HUES48 (cell line): ENCODE measurements around the gene ZNF738.
"Not testable (repeated sequence)": the region's sequence is repeated elsewhere in the genome, so short reads cannot be mapped to it uniquely, and the experiment has no call there.

Source experiments
- H3K27ac ChIP-seq: one replicate; pipeline ENCODE4 v1.7.0; 2013; ENCODE audit warnings: low read depth, low read length, inconsistent platforms
- H3K27me3 ChIP-seq: 2 replicates; pipeline ENCODE4 v1.6.1; 2013; ENCODE audit warnings: mild to moderate bottlenecking, low read length; ENCODE audit not compliant: control insufficient read depth, insufficient read depth
- H3K36me3 ChIP-seq: 2 replicates; pipeline ENCODE4 v1.6.1; 2013; ENCODE audit warnings: low read length; ENCODE audit not compliant: control insufficient read depth, insufficient read depth
- H3K4me1 ChIP-seq: 2 replicates; pipeline ENCODE4 v1.6.1; 2013; ENCODE audit warnings: mild to moderate bottlenecking, low read length; ENCODE audit not compliant: control insufficient read depth, insufficient read depth
- H3K4me3 ChIP-seq: 2 replicates; pipeline ENCODE4 v1.5.1; 2013; ENCODE audit warnings: mild to moderate bottlenecking, low read depth, low read length
- H3K9ac ChIP-seq: 2 replicates; pipeline ENCODE4 v1.6.1; 2013; ENCODE audit warnings: mild to moderate bottlenecking, low read depth, low read length, moderate library complexity
- H3K9me3 ChIP-seq: 2 replicates; pipeline ENCODE4 v1.6.1; 2013; ENCODE audit warnings: low read length; ENCODE audit not compliant: control insufficient read depth, insufficient read depth

The ZNF738 gene

DNA sequence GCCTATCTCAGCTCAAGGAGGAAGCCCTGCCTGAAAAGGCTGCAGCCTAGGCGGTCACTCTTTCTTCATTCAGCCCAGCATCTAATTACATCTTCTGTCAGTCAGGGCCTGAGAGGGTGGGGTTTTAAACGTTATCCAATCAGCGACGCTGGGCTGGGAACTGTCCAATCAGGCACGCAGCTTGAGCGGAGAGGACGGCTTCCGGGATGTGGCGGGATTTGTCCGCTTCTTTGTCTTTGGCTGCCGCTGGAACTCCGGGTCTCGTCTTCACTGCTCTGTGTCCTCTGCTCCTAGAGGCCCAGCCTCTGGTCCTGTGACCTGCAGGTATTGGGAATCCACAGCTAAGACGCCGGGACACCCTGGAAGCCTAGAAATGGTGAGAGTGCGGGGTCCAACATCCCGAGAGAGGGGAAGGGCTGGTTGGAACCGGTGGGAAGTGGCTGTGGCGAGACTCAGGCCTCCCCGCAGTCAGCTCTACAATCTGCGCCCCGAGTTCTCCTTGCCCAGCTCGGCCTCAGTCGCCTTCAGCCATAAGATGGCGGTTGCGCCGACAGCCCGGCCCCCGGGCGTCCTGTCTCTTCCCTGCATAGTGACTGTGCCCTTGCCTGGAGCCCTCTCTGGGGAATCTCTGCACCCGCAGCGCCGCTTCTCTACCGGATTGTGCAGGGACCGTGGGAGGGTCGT, at the start of gene ZNF738:
Gene ZNF738 (plus strand): TSS at position 233 of the 684 bp plus-strand sequence. CDS start 141 bp downstream, at position 374.
- no peaks in the 10 kb centered on the region for H3K27me3 ChIP-seq
- peaks cover 34% of the 10 kb centered on the region for H3K36me3 ChIP-seq
- peak within 1 kb of the TSS; percentile 99 for H3K27ac ChIP-seq
- H3K9me3 ChIP-seq = no peaks in the 10 kb centered on the region
- H3K4me3 ChIP-seq = peak within 1 kb of the TSS; percentile 98
- H3K9ac ChIP-seq = peak within 1 kb of the TSS; percentile 99
- no peaks in the 10 kb centered on the region for H3K4me1 ChIP-seq

DNA sequence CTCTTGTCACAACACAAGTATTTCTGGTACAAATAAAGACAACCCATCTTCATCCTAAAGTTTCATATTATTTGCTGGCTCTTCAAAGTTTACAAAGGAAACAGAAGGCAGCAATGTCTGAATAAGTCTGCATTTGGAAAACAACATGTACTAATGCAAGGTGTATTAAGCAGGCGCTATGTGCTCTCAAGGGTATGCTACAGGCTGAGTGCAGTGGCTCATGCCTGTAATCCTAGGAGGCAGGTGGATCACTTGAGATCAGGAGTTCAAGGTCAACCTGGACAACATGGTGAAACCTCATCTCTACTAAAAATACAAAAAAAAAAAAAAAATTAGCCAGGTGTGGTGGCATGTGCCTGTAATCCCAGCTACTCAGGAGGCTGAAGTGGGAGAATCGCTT, 46.0 kb upstream of the ZNF738 start:
- not testable (repeated sequence) for H3K27me3 ChIP-seq, H3K4me1 ChIP-seq, H3K4me3 ChIP-seq, H3K9ac ChIP-seq, H3K9me3 ChIP-seq, H3K27ac ChIP-seq
- peaks cover 19% of the 10 kb centered on the region for H3K36me3 ChIP-seq

DNA sequence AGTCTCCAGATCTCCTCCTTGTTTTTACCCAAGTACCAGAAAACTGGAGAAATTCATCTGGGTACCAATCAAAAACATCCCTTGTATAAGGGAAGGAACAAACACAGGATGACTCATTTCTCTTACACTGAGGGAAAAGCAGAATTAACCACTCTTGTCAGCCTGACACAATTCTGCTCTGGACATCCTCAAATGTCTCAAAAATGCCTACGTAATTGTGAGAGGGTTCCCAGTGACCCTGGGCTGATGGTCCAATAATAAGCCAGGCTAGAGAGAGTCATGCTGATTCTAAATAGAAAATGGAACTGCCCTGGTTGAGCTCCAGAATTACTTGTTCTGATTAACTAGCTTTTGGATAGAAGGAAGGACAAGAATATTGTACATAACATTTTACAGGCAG, 44.1 kb upstream of the ZNF738 start:
- Histone ChIP-seq H3K4me1 (peaks cover 12% of the 10 kb centered on the region; the same call in 1 of the 2 replicates), H3K9me3 (no peaks in the 10 kb centered on the region), H3K4me3 (no peak overlapping the region), H3K9ac (no peak overlapping the region), H3K36me3 (peaks cover 8% of the 10 kb centered on the region; the same call in 1 of the 2 replicates), H3K27me3 (no peaks in the 10 kb centered on the region), H3K27ac (no peak overlapping the region)

DNA sequence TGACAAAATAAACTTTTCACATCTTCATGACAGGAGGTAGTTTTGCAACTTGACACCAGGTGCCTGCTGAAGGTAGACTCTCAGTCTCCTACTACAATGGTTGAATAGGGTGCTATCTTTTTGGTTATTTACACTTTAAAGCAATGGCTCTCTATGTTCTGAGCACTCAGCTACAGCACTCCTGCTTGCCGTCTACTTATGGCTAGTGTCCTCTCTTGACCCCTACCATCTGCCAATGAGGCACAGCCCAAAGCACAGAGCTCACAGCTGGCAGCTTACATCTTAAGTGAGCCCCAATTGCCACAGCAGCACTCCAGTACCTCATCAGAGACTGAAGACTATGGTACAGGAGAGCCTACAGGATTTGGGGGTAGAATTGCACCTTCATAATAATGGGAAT, 41.0 kb upstream of the ZNF738 start:
- Histone ChIP-seq H3K4me1 (peaks cover 12% of the 10 kb centered on the region; the same call in 1 of the 2 replicates), H3K36me3 (no peaks in the 10 kb centered on the region), H3K27ac (no peak overlapping the region), H3K4me3 (no peak overlapping the region), H3K9ac (no peak overlapping the region), H3K9me3 (no peaks in the 10 kb centered on the region), H3K27me3 (no peaks in the 10 kb centered on the region)

DNA sequence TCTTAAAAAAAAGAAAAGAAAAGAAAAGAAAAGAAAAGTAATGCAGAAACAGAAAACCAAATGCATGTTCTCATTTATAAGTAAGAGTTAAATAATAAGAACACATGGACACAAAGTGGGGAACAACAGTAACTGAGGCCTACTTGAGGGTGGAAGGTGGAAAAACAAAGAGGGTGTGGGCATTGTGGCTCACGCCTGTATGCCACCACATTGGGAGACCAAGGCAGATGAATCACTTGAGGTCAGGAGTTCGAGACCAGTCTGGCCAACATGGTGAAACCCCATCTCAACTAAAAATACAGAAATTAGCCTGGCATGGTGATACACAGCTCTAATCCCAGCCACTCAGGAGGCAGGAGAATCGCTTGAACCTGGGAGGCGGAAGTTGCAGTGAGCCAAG, 37.7 kb upstream of the ZNF738 start:
- Histone ChIP-seq H3K36me3 (peaks cover 4% of the 10 kb centered on the region), H3K27me3 (no peaks in the 10 kb centered on the region), H3K9me3 (peaks cover 3% of the 10 kb centered on the region), H3K9ac (no peak overlapping the region), H3K27ac (no peak overlapping the region), H3K4me3 (no peak overlapping the region), H3K4me1 (peaks cover 21% of the 10 kb centered on the region)

DNA sequence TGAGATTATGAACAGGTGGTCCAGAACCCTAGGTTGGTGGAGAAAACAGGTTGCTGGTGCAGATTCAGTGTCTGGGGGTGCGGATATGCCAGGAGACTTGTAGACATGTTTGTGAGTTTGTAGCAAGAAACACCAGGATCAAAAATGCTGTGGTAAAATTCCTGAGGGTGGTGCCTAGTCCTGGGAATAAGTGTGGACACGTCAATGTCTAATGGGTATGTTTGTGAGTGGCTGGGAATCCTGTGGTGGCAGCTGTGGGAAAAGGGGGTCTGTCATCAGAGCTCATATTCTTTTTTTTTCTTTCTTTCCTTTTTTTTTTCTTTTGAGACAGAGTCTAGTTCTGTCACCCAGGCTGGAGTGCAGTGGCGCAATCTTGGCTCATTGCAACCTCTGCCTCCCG, 36.8 kb upstream of the ZNF738 start:
- Histone ChIP-seq H3K27ac (no peak overlapping the region), H3K9me3 (peaks cover 7% of the 10 kb centered on the region), H3K27me3 (no peaks in the 10 kb centered on the region), H3K4me3 (no peak overlapping the region), H3K36me3 (peaks cover 11% of the 10 kb centered on the region), H3K4me1 (peaks cover 21% of the 10 kb centered on the region), H3K9ac (no peak overlapping the region)

DNA sequence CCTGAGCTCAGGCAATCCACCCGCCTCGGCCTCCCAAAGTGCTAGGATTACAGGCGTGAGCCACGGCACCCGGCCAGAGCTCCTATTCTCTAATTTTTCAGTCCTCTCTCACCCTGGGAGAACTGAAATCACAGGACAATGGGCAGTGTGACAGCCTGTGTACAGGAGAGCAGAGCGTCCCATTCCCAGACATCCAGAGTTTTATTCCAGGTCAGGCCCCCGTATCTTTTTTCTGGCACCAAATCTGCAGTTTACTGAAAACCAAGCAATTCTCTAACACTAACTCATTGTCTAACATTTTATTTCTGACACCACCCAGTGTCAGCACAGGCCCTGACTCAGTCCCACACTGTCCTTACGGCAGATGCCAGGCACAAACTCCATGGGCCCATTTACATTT, 36.3 kb upstream of the ZNF738 start:
- Histone ChIP-seq H3K4me1 (peaks cover 20% of the 10 kb centered on the region), H3K36me3 (peaks cover 14% of the 10 kb centered on the region), H3K9ac (no peak overlapping the region), H3K4me3 (no peak overlapping the region), H3K27me3 (no peaks in the 10 kb centered on the region), H3K9me3 (peaks cover 7% of the 10 kb centered on the region), H3K27ac (no peak overlapping the region)

DNA sequence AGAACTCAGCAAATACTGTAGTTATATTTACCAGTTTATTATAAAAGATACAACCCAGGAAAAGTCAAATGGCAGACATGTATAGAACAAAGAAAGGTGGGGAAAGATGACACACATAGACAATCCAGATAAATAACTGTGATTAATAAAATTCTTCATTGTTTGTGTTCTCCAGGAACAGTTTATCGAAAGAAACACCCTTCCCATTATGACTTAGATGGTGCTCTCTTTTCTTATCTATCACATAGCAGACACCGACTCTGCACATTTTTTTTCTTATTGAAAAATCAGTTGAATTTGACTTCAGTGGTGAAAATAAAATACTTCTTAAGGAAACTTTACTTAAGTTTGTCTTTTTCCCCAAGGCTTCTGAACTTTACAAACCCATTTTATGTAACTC, 35.8 kb upstream of the ZNF738 start:
- Histone ChIP-seq H3K9me3 (peaks cover 7% of the 10 kb centered on the region), H3K9ac (no peak overlapping the region), H3K27ac (no peak overlapping the region), H3K4me3 (no peak overlapping the region), H3K4me1 (peaks cover 20% of the 10 kb centered on the region), H3K27me3 (no peaks in the 10 kb centered on the region), H3K36me3 (peaks cover 17% of the 10 kb centered on the region)

DNA sequence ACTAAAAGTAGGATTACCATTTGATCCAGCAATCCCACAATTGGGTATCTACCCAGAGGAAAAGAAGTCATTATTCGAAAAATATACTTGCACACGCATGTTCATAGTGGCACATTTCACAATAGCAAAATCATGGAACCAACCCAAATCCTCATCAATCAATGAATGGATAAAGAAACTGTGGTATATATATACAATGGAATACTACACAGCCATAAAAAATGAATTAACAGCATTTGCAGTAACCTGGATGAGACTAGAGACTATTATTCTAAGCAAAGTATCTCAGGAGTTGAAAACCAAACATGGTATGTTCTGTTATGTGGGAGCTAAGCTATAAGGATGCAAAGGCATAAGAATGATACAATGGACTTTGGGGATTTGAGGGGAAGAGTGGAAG, 32.6 kb upstream of the ZNF738 start:
- H3K36me3 ChIP-seq = peaks cover 17% of the 10 kb centered on the region

DNA sequence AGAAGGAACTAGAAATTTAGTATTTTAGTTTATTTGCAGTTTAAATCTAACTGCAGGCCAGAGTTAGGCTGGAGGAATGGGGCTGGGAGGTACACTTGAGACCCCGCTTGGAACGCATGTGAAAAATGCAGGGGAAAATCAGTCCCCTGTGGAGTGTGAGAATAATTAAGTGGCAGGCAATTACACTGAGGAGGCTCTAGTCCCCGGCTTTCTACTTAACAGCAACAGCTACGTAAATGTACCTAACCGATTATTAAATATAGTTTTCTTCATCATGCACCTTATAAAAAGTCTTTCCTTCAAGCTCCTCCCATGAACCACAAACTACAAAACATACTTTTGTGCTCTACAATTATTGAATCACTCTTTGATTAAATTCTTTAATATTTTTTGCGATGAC, 30.4 kb upstream of the ZNF738 start:
- peaks cover 16% of the 10 kb centered on the region for H3K9me3 ChIP-seq
- no peaks in the 10 kb centered on the region for H3K27me3 ChIP-seq
- H3K4me3 ChIP-seq = peak overlapping the region; percentile 92
- H3K4me1 ChIP-seq = peaks cover 12% of the 10 kb centered on the region
- H3K27ac ChIP-seq = peak overlapping the region; percentile 97
- H3K36me3 ChIP-seq = peaks cover 17% of the 10 kb centered on the region
- peak overlapping the region; percentile 96 for H3K9ac ChIP-seq

More for the DNA sequence above, 32.6 kb upstream of the ZNF738 start:
- Histone ChIP-seq H3K27ac (no peak overlapping the region), H3K9me3 (peaks cover 7% of the 10 kb centered on the region), H3K4me1 (peaks cover 17% of the 10 kb centered on the region), H3K4me3 (no peak overlapping the region), H3K27me3 (no peaks in the 10 kb centered on the region), H3K9ac (no peak overlapping the region)

DNA sequence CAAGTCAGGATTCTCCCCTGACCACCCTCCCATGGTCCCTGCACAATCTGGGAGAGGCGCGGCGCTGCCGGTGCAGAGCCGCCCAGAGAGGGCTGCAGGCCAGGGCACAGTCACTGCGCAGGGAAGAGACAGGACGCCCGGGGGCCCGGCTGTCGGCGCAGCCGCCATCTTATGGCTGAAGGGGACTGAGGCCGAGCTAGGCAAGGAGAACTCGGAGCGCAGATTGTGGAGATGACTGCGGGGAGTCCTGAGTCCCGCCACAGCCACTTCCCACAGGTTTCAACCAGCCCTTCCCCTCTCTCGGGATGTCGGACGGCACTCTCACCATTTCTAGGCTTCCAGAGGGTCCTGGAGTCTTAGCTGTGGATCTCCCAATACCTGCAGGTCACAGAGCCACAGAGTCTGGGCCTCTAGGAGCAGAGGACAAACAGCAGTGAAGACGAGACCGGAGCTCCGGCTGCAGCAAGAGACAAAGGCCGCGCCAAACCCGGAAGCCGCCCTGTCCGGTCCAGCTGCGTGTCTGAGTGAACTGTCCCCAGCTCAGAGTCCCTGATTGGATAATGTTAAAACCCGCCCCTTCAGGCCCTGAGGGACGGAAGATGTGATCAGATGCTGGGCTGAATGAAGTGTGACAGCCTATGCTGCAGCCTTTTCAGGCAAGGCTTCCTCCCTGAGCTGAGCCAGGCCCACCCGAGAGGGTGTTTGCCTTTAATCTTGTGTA, 29.8 kb upstream of the ZNF738 start, which contains the start of gene ZNF708:
Gene ZNF708 (minus strand): TSS at position 526 of the 721 bp plus-strand sequence. CDS start 198 bp downstream, at position 328.
- H3K27me3 ChIP-seq = no peaks in the 10 kb centered on the region
- H3K4me1 ChIP-seq = peaks cover 8% of the 10 kb centered on the region; the same call in 1 of the 2 replicates
- peaks cover 20% of the 10 kb centered on the region for H3K9me3 ChIP-seq
- H3K27ac ChIP-seq = peak within 1 kb of the TSS; percentile 97
- H3K4me3 ChIP-seq = peak within 1 kb of the TSS; percentile 92
- peaks cover 17% of the 10 kb centered on the region for H3K36me3 ChIP-seq
- H3K9ac ChIP-seq = peak within 1 kb of the TSS; percentile 96
